T follicular helper cell (primary cell): ENCODE results near the gene RAB3C.

Source experiments
- DNase-seq: peaks from one replicate; pipeline ENCODE4 v3.0.0-alpha.2; 2020; ENCODE audit warnings: low read depth

RAB3C gene

GRCh38 chr5:58773744-58774441 is 191.0 kb downstream of the RAB3C start:
- DNase-seq: no peak

GRCh38 chr5:58774937-58775336 is 192.1 kb downstream of the RAB3C start:
- no peak for DNase-seq

- DNase-seq: no peak
Observed at GRCh38 chr5:58775701-58776262, 192.9 kb downstream of the RAB3C start.

GRCh38 chr5:58776559-58776958 is 193.7 kb downstream of the RAB3C start:
- DNase-seq: no peak

GRCh38 chr5:58778888-58779287 is 196.0 kb downstream of the RAB3C start:
- no peak for DNase-seq

GRCh38 chr5:58786035-58786434 is 203.2 kb downstream of the RAB3C start:
- DNase-seq: no peak

GRCh38 chr5:58786711-58787303 is 203.9 kb downstream of the RAB3C start:
- no peak for DNase-seq

- DNase-seq: no peak
Observed at GRCh38 chr5:58787987-58788386, 205.1 kb downstream of the RAB3C start.

GRCh38 chr5:58793888-58794657 is 211.2 kb downstream of the RAB3C start:
- DNase-seq: no peak

- DNase-seq: no peak
Observed at GRCh38 chr5:58794875-58795274, 212.0 kb downstream of the RAB3C start.

GRCh38 chr5:58795327-58795726 is 212.5 kb downstream of the RAB3C start:
- DNase-seq: no peak

GRCh38 chr5:58797021-58797420 is 214.1 kb downstream of the RAB3C start:
- no peak for DNase-seq

GRCh38 chr5:58800356-58800755 is 217.5 kb downstream of the RAB3C start:
- DNase-seq: no peak

- DNase-seq: no peak
Observed at GRCh38 chr5:58800861-58801540, 218.1 kb downstream of the RAB3C start.

GRCh38 chr5:58803056-58803455 is 220.2 kb downstream of the RAB3C start:
- DNase-seq: no peak

GRCh38 chr5:58804291-58804690 is 221.4 kb downstream of the RAB3C start:
- no peak for DNase-seq

- DNase-seq: no peak
Observed at GRCh38 chr5:58810086-58810485, 227.2 kb downstream of the RAB3C start.

- DNase-seq: no peak
Observed at GRCh38 chr5:58813855-58814254, 231.0 kb downstream of the RAB3C start.

- DNase-seq: no peak
Observed at GRCh38 chr5:58816181-58816731, 233.4 kb downstream of the RAB3C start.

- no peak for DNase-seq
Observed at GRCh38 chr5:58818465-58818864, 235.6 kb downstream of the RAB3C start.

- no peak for DNase-seq
Observed at GRCh38 chr5:58825441-58825840, 242.6 kb downstream of the RAB3C start.

- no peak for DNase-seq
Observed at GRCh38 chr5:58825899-58826298, 243.0 kb downstream of the RAB3C start.
